Omental fat pad (tissue), 4 donors: ENCODE results near the gene FOLR1. TPM values are rescaled to one million over a fixed set of nuclear protein-coding genes. Genes with fewer than 3 reads are reported as not detected.

ENCODE experiments used
- ATAC-seq: fragments of 150-250 bp; one replicate; pipeline ENCODE4 v1.9.1; 2016; ENCODE audit warnings: mild to moderate bottlenecking, moderate library complexity; ENCODE audit not compliant: low FRiP score
- DNase-seq: peaks from one replicate; pipeline ENCODE4 v3.0.0-alpha.2; 2019; ENCODE audit warnings: low spot score
- total RNA-seq, 4 donors: library from RNA; depleted of rRNA; stranded (reverse); fragments of >200 nt; gene quantifications; one replicate each; pipeline ENCODE4 v1.1.0, GENCODE V29; 2016
- TF ChIP-seq, protein P1 (sequence below), 3 donors: fragments of 450-650 bp; IDR thresholded peaks; one replicate each; pipeline ENCODE4 v1.5.1; 2016 to 2017; ENCODE audit warnings: antibody characterized with exemption in 3 of 3, mild to moderate bottlenecking in 3 of 3, moderate library complexity in 2 of 3

The FOLR1 gene
- total RNA-seq, 4 donors from 2014 or later = not detected

DNA sequence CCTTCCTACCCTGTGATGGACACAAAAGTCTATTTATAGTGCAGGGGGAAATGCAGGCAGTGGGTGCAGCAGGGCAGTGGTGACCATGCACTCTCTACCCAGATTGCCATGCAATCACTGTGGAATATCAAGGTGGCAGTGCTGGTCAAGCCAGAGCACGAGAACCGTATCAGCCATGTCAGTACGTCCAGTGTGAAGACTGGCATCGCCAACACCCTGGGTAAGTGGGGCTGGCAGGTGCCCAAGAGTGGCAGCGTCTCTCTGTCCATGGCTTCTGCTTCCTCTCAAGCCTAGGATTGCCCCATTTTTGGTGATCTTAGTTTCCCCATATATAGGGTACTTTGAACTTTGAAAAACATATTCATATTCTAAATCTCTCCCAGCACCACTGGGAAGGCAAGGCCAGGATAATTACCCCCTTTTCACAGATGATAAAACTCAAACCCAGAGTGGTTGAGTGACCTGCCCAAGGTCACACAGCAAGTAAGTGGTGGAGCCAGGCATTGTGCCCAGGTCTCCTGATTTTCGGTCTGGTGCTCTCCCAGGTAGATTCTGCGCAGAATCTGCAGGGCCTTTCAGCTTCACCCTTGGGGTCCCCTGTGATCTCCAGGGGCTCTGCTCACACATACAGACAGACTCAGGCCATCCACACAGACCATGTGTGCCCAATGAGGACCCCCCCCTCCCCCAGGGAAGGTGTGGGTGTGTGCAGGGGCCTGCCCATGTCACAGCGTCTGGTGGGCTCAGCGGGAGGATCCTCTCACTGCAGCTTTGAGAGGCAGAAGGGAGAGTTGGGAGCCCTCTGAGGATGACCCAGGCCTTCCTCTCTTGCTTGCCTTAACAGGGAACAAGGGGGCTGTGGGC lies 39.7 kb downstream of the FOLR1 start:
- no peak for ATAC-seq

DNA sequence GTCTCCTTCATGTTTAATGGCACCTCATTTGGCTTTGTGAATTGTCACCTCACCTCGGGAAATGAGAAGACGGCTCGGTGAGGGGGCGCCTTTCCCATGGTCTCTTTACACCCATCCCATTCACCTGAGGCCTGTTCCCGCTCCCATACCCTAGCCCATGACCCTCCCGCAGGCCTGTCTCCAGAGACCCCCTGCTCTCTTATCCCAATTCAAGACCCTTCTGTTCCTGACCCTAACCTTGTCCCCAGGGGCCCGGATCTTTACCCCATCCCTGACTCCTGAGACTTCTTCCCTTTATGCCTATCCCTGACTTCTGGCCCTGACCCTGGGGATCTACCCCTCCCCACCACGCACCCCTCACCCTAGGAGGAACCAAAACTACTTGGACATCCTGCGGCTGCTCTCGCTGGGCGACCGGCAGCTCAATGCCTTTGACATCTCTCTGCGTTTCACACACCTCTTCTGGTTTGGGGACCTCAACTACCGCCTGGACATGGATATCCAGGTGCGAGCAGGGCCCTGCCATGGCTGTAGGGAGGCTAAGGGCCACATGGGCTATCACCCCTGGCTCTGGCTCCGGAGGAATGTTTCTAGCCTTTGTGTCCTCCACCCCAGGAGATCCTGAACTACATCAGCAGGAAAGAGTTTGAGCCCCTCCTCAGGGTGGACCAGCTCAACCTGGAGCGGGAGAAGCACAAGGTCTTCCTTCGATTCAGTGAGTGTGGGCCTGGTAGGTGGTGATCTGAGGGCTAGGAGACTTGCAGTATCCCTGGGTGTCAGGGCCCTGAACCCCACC lies 40.5 kb downstream of the FOLR1 start:
- TF ChIP-seq, protein P1, sequence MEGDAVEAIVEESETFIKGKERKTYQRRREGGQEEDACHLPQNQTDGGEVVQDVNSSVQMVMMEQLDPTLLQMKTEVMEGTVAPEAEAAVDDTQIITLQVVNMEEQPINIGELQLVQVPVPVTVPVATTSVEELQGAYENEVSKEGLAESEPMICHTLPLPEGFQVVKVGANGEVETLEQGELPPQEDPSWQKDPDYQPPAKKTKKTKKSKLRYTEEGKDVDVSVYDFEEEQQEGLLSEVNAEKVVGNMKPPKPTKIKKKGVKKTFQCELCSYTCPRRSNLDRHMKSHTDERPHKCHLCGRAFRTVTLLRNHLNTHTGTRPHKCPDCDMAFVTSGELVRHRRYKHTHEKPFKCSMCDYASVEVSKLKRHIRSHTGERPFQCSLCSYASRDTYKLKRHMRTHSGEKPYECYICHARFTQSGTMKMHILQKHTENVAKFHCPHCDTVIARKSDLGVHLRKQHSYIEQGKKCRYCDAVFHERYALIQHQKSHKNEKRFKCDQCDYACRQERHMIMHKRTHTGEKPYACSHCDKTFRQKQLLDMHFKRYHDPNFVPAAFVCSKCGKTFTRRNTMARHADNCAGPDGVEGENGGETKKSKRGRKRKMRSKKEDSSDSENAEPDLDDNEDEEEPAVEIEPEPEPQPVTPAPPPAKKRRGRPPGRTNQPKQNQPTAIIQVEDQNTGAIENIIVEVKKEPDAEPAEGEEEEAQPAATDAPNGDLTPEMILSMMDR (IDR thresholded peaks at IDR 0.05) = no peak
- ATAC-seq = no peak
- DNase-seq = no peak

More for the DNA sequence above, 39.7 kb downstream of the FOLR1 start:
- TF ChIP-seq, protein P1 (IDR thresholded peaks at IDR 0.05) = no peak
- DNase-seq = no peak

DNA sequence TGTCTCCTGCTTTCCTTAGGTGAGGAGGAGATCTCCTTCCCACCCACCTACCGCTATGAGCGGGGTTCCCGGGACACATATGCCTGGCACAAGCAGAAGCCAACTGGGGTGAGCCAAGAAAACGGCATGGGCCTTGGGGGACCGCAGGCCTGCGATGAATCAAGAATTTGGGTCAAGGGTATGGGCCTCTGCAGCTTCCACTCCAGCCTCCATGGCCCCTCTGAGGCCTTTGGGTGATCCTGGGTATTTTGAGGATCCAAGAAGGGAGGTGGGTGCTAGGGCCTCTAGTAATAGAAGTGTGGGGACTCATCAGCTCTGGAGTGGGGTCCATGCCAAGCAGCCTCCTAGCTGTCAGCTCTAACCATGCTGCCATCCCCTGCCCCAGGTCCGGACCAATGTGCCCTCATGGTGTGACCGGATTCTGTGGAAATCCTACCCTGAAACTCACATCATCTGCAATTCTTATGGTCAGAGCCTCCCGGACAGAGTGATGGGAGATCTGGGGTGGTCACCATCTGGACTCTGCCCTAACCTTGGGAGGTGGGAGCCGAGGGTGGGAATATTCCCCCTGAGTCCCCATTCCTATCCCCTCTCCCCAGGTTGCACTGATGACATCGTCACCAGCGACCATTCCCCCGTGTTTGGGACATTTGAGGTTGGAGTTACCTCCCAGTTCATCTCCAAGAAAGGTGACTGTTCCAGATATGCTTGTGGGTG lies 41.3 kb downstream of the FOLR1 start:
- TF ChIP-seq, protein P1 (IDR thresholded peaks at IDR 0.05) = no peak
- DNase-seq = no peak
- ATAC-seq = no peak

DNA sequence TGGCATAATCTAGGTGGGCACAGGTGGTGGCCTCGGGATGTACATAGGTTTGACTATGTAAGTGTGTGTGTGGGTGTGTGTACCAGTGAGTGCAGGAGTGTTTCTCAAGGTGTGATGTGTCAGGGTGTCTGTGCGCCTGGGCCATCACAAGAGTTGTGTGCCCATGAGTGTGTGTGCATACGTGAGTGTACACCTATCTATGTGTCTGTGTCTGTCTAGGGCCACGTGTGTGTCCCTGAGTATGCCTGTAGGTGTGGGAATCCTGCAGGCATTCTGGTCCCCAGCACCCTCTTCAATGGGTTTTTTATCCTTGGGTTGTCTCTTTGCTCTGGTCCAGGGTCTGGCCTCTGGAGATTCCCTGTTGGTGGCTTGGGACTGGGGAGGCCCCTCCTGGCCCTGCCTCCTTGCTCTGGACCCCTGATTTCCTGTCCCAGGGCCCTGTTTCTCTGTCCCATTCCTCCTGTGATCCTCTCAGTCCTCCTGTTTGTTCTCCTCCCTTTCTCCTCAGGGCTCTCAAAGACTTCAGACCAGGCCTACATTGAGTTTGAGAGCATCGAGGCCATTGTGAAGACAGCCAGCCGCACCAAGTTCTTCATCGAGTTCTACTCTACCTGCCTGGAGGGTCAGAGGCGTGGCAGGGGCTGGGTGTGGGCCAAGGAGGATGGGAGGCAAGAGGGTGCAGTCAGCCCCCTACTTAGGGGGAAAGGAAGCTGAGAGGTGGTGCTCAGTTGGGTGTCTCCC lies 42.0 kb downstream of the FOLR1 start:
- no peak for ATAC-seq
- TF ChIP-seq, protein P1 (IDR thresholded peaks at IDR 0.05) = no peak
- no peak for DNase-seq

DNA sequence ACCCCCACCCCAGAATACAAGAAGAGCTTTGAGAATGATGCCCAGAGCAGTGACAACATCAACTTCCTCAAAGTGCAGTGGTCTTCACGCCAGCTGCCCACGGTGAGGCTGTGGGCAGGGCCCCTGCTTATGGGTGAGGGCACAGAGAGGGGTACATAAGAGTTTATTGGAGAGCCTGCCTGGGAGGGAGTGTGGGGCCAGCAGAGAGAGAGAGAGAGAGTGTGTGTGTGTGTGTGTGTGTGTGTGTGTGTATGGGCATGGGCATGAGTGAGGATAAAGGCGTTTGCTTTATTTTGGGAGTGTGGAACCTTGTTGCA lies 42.5 kb downstream of the FOLR1 start:
- ATAC-seq = no peak
- no peak for DNase-seq
- TF ChIP-seq, protein P1 (IDR thresholded peaks at IDR 0.05) = no peak

DNA sequence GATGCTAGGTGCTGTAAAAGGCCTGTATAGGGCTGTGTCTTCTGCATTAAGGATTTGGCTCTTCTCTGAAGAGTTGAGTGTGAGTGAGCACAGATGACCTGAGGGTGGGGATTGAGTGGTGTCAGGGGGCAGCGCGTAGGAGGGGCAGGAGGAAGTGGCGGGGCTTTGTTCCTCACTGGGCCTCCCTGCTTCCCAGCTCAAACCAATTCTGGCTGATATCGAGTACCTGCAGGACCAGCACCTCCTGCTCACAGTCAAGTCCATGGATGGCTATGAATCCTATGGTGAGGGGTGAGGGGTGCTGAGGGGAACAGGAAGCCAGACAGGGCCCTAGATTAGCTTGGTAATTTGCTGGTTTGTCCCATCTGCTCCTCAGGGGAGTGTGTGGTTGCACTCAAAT lies 43.0 kb downstream of the FOLR1 start:
- no peak for DNase-seq
- no peak for ATAC-seq
- TF ChIP-seq, protein P1 (IDR thresholded peaks at IDR 0.05) = no peak
